Keratinocyte (primary cell): ENCODE measurements around the gene ACSM3. TPM values are rescaled to one million over a fixed set of nuclear protein-coding genes. Genes with fewer than 3 reads are reported as not detected.

Experiments used
- DNase-seq: peaks from one replicate; pipeline ENCODE4 v3.0.0-alpha.2; 2011; ENCODE audit warnings: low read depth, missing footprints, low spot score
- FAIRE-seq: peaks from 2 replicates; lab custom pipeline; 2011; peaks lifted over from hg19 to GRCh38; lab: Jason Lieb, UNC
- H2AFZ ChIP-seq: 2 replicates; pipeline ENCODE4 v1.6.0; 2012; ENCODE audit warnings: low read length, control low read depth, inconsistent platforms; ENCODE audit not compliant: control insufficient read depth
- H3K27ac ChIP-seq: 2 replicates; pipeline ENCODE4 v1.5.1; 2011; ENCODE audit warnings: low read length; ENCODE audit not compliant: control insufficient read depth, insufficient read depth
- H3K27me3 ChIP-seq: 3 replicates; pipeline ENCODE4 v1.6.0; 2011; ENCODE audit warnings: low read length; ENCODE audit not compliant: control insufficient read depth, insufficient read depth; ENCODE audit errors: extremely low read depth
- H3K36me3 ChIP-seq, 2 experiments: 2 replicates in 1 of 2; 3 replicates in 1 of 2; pipeline ENCODE4 v1.5.1; 2011; ENCODE audit warnings: low read length in 2 of 2, mild to moderate bottlenecking in 1 of 2; ENCODE audit not compliant: control insufficient read depth in 2 of 2, insufficient read depth in 2 of 2; ENCODE audit errors: extremely low read depth in 1 of 2
- H3K4me1 ChIP-seq: 3 replicates; pipeline ENCODE4 v1.5.1; 2011; ENCODE audit warnings: low read length; ENCODE audit not compliant: control insufficient read depth, insufficient read depth; ENCODE audit errors: extremely low read depth
- H3K4me2 ChIP-seq: 3 replicates; pipeline ENCODE4 v1.6.0; 2011; ENCODE audit warnings: low read depth, low read length; ENCODE audit not compliant: control insufficient read depth, insufficient read depth; ENCODE audit errors: extremely low read depth
- H3K4me3 ChIP-seq, 3 experiments: fragments of 200-600 bp in 1 of 3; sonication (generic) in 1 of 3; 2 replicates in 2 of 3; 3 replicates in 1 of 3; pipeline ENCODE4 v1.5.1; 2011 to 2016; ENCODE audit warnings: low read length in 3 of 3, mild to moderate bottlenecking in 3 of 3, control low read depth in 2 of 3, inconsistent platforms in 1 of 3, low read depth in 1 of 3, mixed read lengths in 1 of 3, mixed run types in 1 of 3, moderate library complexity in 1 of 3; ENCODE audit not compliant: control insufficient read depth in 2 of 3, insufficient read depth in 2 of 3; ENCODE audit errors: extremely low read depth in 1 of 3
- H3K79me2 ChIP-seq: 2 replicates; pipeline ENCODE4 v1.6.0; 2012; ENCODE audit warnings: low read length; ENCODE audit not compliant: control insufficient read depth, insufficient read depth
- H3K9ac ChIP-seq: 3 replicates; pipeline ENCODE4 v1.6.0; 2011; ENCODE audit warnings: low read length; ENCODE audit not compliant: control insufficient read depth, insufficient read depth; ENCODE audit errors: extremely low read depth
- H3K9me1 ChIP-seq: 3 replicates; pipeline ENCODE4 v1.6.0; 2011; ENCODE audit warnings: low read length; ENCODE audit not compliant: control insufficient read depth, insufficient read depth; ENCODE audit errors: extremely low read depth
- H3K9me3 ChIP-seq: 2 replicates; pipeline ENCODE4 v1.5.1; 2012; ENCODE audit warnings: low read depth, low read length; ENCODE audit not compliant: control insufficient read depth
- H4K20me1 ChIP-seq: 3 replicates; pipeline ENCODE4 v1.6.0; 2011; ENCODE audit warnings: low read length; ENCODE audit not compliant: control insufficient read depth, insufficient read depth; ENCODE audit errors: extremely low read depth
- CTCF ChIP-seq, 3 experiments: IDR thresholded peaks in 1 of 3; conservative IDR thresholded peaks in 1 of 3; optimal IDR thresholded peaks in 1 of 3; 2 replicates in 2 of 3; 3 replicates in 1 of 3; pipeline versions ENCODE3 to v1.5.1; 2011; ENCODE audit warnings: low read length in 3 of 3, mild to moderate bottlenecking in 3 of 3, moderate library complexity in 2 of 3, control low read depth in 1 of 3, inconsistent platforms in 1 of 3; ENCODE audit not compliant: insufficient read depth in 2 of 3; ENCODE audit errors: extremely low read depth in 1 of 3
- EZH2 ChIP-seq: IDR thresholded peaks from one replicate; pipeline ENCODE4 v1.6.1; 2012; ENCODE audit warnings: inconsistent platforms, mild to moderate bottlenecking, low read length, moderate library complexity
- dilution Hi-C: fragments of 300-500 bp; cut with MboI; formaldehyde crosslinking; loops from one replicate; pipeline ENCODE4 v1.7.0; 2020; ENCODE audit warnings: low sequenced_read_pairs; ENCODE audit not compliant: extremely low pct_ligation_motif_present
- polyA plus RNA-seq, 5 experiments: library from polyadenylated mRNA; depleted of rRNA in 3 of 5; stranded (reverse) in 3 of 5; stranded (forward) in 1 of 5; unstranded in 1 of 5; fragments of >200 nt; gene quantifications; 1 replicate in 1 of 5; 2 replicates in 3 of 5; 3 replicates in 1 of 5; pipeline versions ENCODE4 v1.2.1 to v1.2.3, GENCODE V29; 2011 to 2012; ENCODE audit warnings: missing spikeins in 2 of 5, low read depth in 1 of 5, low replicate concordance in 1 of 5
- small RNA-seq, 3 experiments: library from RNA; depleted of rRNA; stranded (forward); fragments of <200 nt; gene quantifications; one replicate each; pipeline ENCODE3, GENCODE V24; 2012; ENCODE audit warnings: low read depth in 3 of 3, low replicate concordance in 1 of 3; ENCODE audit not compliant: insufficient read length in 3 of 3

The ACSM3 gene
- polyA plus RNA-seq, 1 donor (not counting 4 experiments of a cell fraction or from before 2014, with no cell fraction given), result 0.38 TPM

- FAIRE-seq, result no peak
- no peak overlapping the region for H3K27ac ChIP-seq
- DNase-seq, result no peak
Measured at GRCh38 chr16:20846030-20846429, 82.2 kb downstream of the ACSM3 start.

GRCh38 chr16:20846551-20846950, 82.7 kb downstream of the ACSM3 start:
- H3K4me3 ChIP-seq, result no peak overlapping the region
- H3K79me2 ChIP-seq, result no peaks in the 10 kb centered on the region
- H2AFZ ChIP-seq, result no peak overlapping the region
- H3K9me1 ChIP-seq, result no peaks in the 10 kb centered on the region
- H3K27ac ChIP-seq, result no peak overlapping the region
- dilution Hi-C loops, result no loop called here
- FAIRE-seq, result no peak
- H3K4me1 ChIP-seq, result peaks cover 15% of the 10 kb centered on the region
- no peak overlapping the region for H3K4me2 ChIP-seq
- H3K27me3 ChIP-seq, result no peaks in the 10 kb centered on the region
- no peaks in the 10 kb centered on the region for H4K20me1 ChIP-seq
- no peaks in the 10 kb centered on the region for H3K9me3 ChIP-seq
- TF ChIP-seq EZH2, result no peak
- no peak for TF ChIP-seq CTCF (optimal IDR thresholded peaks at IDR 0.05 in 1 of 3, IDR thresholded peaks at IDR 0.05 in 1 of 3, conservative IDR thresholded peaks at IDR 0.05 in 1 of 3; ENCODE audit: extremely low read depth in 1 of 3, insufficient read depth in 2 of 3, low read length in 3 of 3)
- H3K9ac ChIP-seq, result no peak overlapping the region
- no peak for DNase-seq
- H3K36me3 ChIP-seq, result peaks cover 2% of the 10 kb centered on the region in 2 experiments

More at GRCh38 chr16:20846030-20846429, 82.2 kb downstream of the ACSM3 start:
- no peaks in the 10 kb centered on the region for H3K79me2 ChIP-seq
- TF ChIP-seq CTCF (optimal IDR thresholded peaks at IDR 0.05 in 1 of 3, IDR thresholded peaks at IDR 0.05 in 1 of 3, conservative IDR thresholded peaks at IDR 0.05 in 1 of 3; ENCODE audit: extremely low read depth in 1 of 3, insufficient read depth in 2 of 3, low read length in 3 of 3), result no peak
- H3K4me3 ChIP-seq, result no peak overlapping the region
- no peak overlapping the region for H2AFZ ChIP-seq
- no peaks in the 10 kb centered on the region for H4K20me1 ChIP-seq
- peaks cover 1 to 2% of the 10 kb centered on the region in 2 experiments for H3K36me3 ChIP-seq
- no peaks in the 10 kb centered on the region for H3K27me3 ChIP-seq
- H3K9ac ChIP-seq, result no peak overlapping the region
- peaks cover 10% of the 10 kb centered on the region for H3K4me1 ChIP-seq
- H3K4me2 ChIP-seq, result no peak overlapping the region
- dilution Hi-C loops, result no loop called here
- H3K9me3 ChIP-seq, result no peaks in the 10 kb centered on the region
- no peaks in the 10 kb centered on the region for H3K9me1 ChIP-seq

Small RNA genes lying within 50 kb of the gene (small RNA-seq; reads per million reads assigned to genes)
- 0 reads per million in 3 experiments for gene RF00618
- 0 to 0.50 (median 0.07) reads per million in 3 experiments for gene RNU6-944P

Other genes starting within 250 kb of the ACSM3 start
- not detected in 3 replicates for gene ACSM2B, start 187.6 kb upstream of the ACSM3 start, polyA plus RNA-seq
- 0.54 to 1.4 TPM (median 0.63 TPM) in 3 replicates for gene ACSM1, start 66.3 kb upstream of the ACSM3 start, polyA plus RNA-seq
- gene THUMPD1, start 22.2 kb upstream of the ACSM3 start, polyA plus RNA-seq, result 20.2 to 25.9 TPM (median 20.9 TPM) in 3 replicates
- 15.2 to 35.3 TPM (median 19.5 TPM) in 3 replicates for gene ERI2, start 42.5 kb downstream of the ACSM3 start, polyA plus RNA-seq
- gene REXO5, start 42.5 kb downstream of the ACSM3 start, polyA plus RNA-seq, result 1.3 to 2.6 TPM (median 1.8 TPM) in 3 replicates
- 8.0 to 10.0 TPM (median 9.4 TPM) in 3 replicates for gene DCUN1D3, start 136.3 kb downstream of the ACSM3 start, polyA plus RNA-seq
- 13.1 to 27.1 TPM (median 21.7 TPM) in 3 replicates for gene LYRM1, start 136.8 kb downstream of the ACSM3 start, polyA plus RNA-seq